K562 (cell line): ENCODE data around the gene MAMDC4. TPM values are rescaled to one million over a fixed set of nuclear protein-coding genes. Genes with fewer than 3 reads are reported as not detected.

Experiments
- ARID1B ChIP-seq: fragments of 450-650 bp; IDR thresholded peaks from 2 replicates; pipeline ENCODE4 v1.6.1; 2016; ENCODE audit warnings: antibody characterized with exemption, mild to moderate bottlenecking, inconsistent platforms
- ARNT ChIP-seq, 2 experiments: fragments of 450-650 bp; IDR thresholded peaks; 2 replicates each; pipeline ENCODE4 v1.6.1; 2016; ENCODE audit warnings: mild to moderate bottlenecking in 1 of 2
- CREM ChIP-seq: IDR thresholded peaks from 2 replicates; pipeline ENCODE4 v1.6.1; 2014; ENCODE audit warnings: antibody characterized with exemption, low read depth
- EP400 ChIP-seq: fragments of 450-650 bp; IDR thresholded peaks from 2 replicates; pipeline ENCODE4 v1.6.1; 2017; ENCODE audit warnings: antibody characterized with exemption, mild to moderate bottlenecking, moderate library complexity
- FOSL1 ChIP-seq: fragments of 200-800 bp; sonication (Bioruptor generic); conservative IDR thresholded peaks from 2 replicates; pipeline ENCODE4 v1.6.1; 2016; ENCODE audit warnings: missing genetic modification characterization, missing compliant biosample characterization
- FOXA3 ChIP-seq, 2 experiments: fragments of 450-650 bp in 1 of 2; sonication (generic) in 1 of 2; formaldehyde crosslinking; IDR thresholded peaks in 1 of 2; conservative IDR thresholded peaks in 1 of 2; 2 replicates each; pipeline versions ENCODE4 v1.4.0 to v1.8.0; 2020 to 2022; ENCODE audit warnings: mild to moderate bottlenecking in 2 of 2, missing genetic modification reagents in 1 of 2
- KLF6 ChIP-seq: fragments of 250-450 bp; sonication (Bioruptor Pico); IDR thresholded peaks from 2 replicates; pipeline ENCODE4 v1.4.0; 2020; ENCODE audit warnings: mild to moderate bottlenecking, moderate library complexity, borderline replicate concordance
- MLLT1 ChIP-seq, 2 experiments: fragments of 450-650 bp; IDR thresholded peaks; 2 replicates each; pipeline ENCODE4 v1.6.1; 2016
- MTA2 ChIP-seq: fragments of 450-650 bp; IDR thresholded peaks from 2 replicates; pipeline ENCODE4 v1.6.1; 2016; ENCODE audit warnings: low read depth
- NEUROD1 ChIP-seq: fragments of 150-350 bp; IDR thresholded peaks from 2 replicates; pipeline ENCODE4 v1.6.1; 2014; ENCODE audit warnings: borderline replicate concordance, low read length, low read depth; ENCODE audit not compliant: partially characterized antibody
- RNF219 ChIP-seq: fragments of 250-450 bp; sonication (Bioruptor Pico); IDR thresholded peaks from 2 replicates; pipeline ENCODE4 v1.5.0; 2022; ENCODE audit warnings: mild to moderate bottlenecking
- SAP30 ChIP-seq: fragments of 200-600 bp; sonication (generic); IDR thresholded peaks from 2 replicates; pipeline ENCODE4 v1.6.1; 2012; ENCODE audit warnings: borderline replicate concordance, low read depth, mild to moderate bottlenecking, moderate library complexity, low read length, control low read depth, inconsistent platforms; ENCODE audit not compliant: insufficient read depth, poor library complexity, severe bottlenecking
- SMARCE1 ChIP-seq: fragments of 450-650 bp; IDR thresholded peaks from 2 replicates; pipeline ENCODE4 v1.7.1; 2016; ENCODE audit warnings: mild to moderate bottlenecking
- polyA plus RNA-seq, 8 experiments: library from polyadenylated mRNA; depleted of rRNA in 4 of 8; stranded (reverse) in 5 of 8; unstranded in 3 of 8; fragments of >200 nt; fragmentation: Nextera tagmentation in 2 of 8; fragmentation: Illumina TruSeq in 1 of 8; extraction: Ambion mirVana in 2 of 8; extraction: Trizol in 1 of 8; gene quantifications; 2 replicates each; pipeline versions ENCODE4 v1.2.1 to v1.2.3, GENCODE V29; 2011 to 2014; ENCODE audit warnings: inconsistent platforms in 1 of 8, missing spikeins in 1 of 8
- total RNA-seq, 7 experiments: library from RNA; depleted of rRNA in 6 of 7; stranded (reverse); fragments of >200 nt in 6 of 7; fragmentation: Illumina TruSeq in 2 of 7; extraction: Trizol in 2 of 7; gene quantifications; 2 replicates each; pipeline versions ENCODE4 v1.2.1 to v1.2.3, GENCODE V29; 2011 to 2021; ENCODE audit warnings: low replicate concordance in 1 of 7
- TF ChIP-seq, protein P1 (sequence below): fragments of 250-450 bp; sonication (Bioruptor Pico); IDR thresholded peaks from 2 replicates; pipeline ENCODE4 v1.5.0; 2021
- TF ChIP-seq, protein P2 (sequence below), 2 experiments: IDR thresholded peaks in 1 of 2; conservative IDR thresholded peaks in 1 of 2; 2 replicates each; pipeline ENCODE4 v1.6.1; 2016; ENCODE audit warnings: low read depth in 2 of 2, mild to moderate bottlenecking in 1 of 2, missing compliant biosample characterization in 1 of 2, missing genetic modification characterization in 1 of 2, moderate library complexity in 1 of 2

MAMDC4 gene
- total and polyA plus RNA-seq, 9 of the 15 experiments (the other 6 are each of a cell fraction or from before 2014, with no cell fraction given) = 0.03 to 10.8 (median 1.5) TPM

GRCh38 chr9:136882109-136882946, 30.2 kb downstream of the MAMDC4 start (continued):
- TF ChIP-seq FOXA3 (CRISPR knock-in tag; conservative IDR thresholded peaks at IDR 0.05 in 1 of 2, IDR thresholded peaks at IDR 0.05 in 1 of 2) (peak in 1 of 2 experiments; percentile 47; a peak in 1 of 4 replicates), FOSL1 (peak; percentile 91), SMARCE1 (0 out of 2 replicates have a peak, but pooled peaks have one; percentile 59), CREM (peak; percentile 64; the same call in 1 of the 2 replicates), SAP30 (peak; percentile 65), MTA2 (no peak), NEUROD1 (peak; percentile 26), ARNT (IDR thresholded peaks at IDR 0.05) (no peak), RNF219 (CRISPR knock-in tag) (no peak), ARID1B (peak; percentile 42; the same call in 1 of the 2 replicates), EP400 (peak; percentile 66), KLF6 (CRISPR knock-in tag) (no peak), MLLT1 (IDR thresholded peaks at IDR 0.05) (peak in 1 of 2 experiments; percentile 98; a peak in 2 of 4 replicates)
- TF ChIP-seq, protein P1, sequence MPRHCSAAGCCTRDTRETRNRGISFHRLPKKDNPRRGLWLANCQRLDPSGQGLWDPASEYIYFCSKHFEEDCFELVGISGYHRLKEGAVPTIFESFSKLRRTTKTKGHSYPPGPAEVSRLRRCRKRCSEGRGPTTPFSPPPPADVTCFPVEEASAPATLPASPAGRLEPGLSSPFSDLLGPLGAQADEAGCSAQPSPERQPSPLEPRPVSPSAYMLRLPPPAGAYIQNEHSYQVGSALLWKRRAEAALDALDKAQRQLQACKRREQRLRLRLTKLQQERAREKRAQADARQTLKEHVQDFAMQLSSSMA (CRISPR knock-in tag) = no peak
- TF ChIP-seq, protein P2, sequence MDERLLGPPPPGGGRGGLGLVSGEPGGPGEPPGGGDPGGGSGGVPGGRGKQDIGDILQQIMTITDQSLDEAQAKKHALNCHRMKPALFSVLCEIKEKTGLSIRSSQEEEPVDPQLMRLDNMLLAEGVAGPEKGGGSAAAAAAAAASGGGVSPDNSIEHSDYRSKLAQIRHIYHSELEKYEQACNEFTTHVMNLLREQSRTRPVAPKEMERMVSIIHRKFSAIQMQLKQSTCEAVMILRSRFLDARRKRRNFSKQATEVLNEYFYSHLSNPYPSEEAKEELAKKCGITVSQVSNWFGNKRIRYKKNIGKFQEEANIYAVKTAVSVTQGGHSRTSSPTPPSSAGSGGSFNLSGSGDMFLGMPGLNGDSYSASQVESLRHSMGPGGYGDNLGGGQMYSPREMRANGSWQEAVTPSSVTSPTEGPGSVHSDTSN (CRISPR knock-in tag; IDR thresholded peaks at IDR 0.05; ENCODE audit: low read depth) = no peak
- TF ChIP-seq, protein P2 (tag; conservative IDR thresholded peaks at IDR 0.05; ENCODE audit: low read depth) = 0 out of 2 replicates have a peak, but pooled peaks have one; percentile 47
